ENCODE measurements around the gene USP34. TPM values are rescaled to one million over a fixed set of nuclear protein-coding genes. Genes with fewer than 3 reads are reported as not detected.

The USP34 gene
- total and polyA plus RNA-seq, 2 donors (not counting 1 experiment from before 2014, with no cell fraction given): 52.4 to 129 TPM

GRCh38 chr2:61266632-61267505 is 204.0 kb downstream of the USP34 start:
- H3K9me3 ChIP-seq (ENCODE audit: control insufficient read depth, insufficient read depth, low read depth, low read length): no peaks in the 10 kb centered on the region
- H3K4me3 ChIP-seq (replicated peaks in 1 of 4; ENCODE audit: control extremely low read depth in 1 of 4, insufficient read depth in 1 of 4, low read depth in 3 of 4, low read length in 4 of 4): no peak overlapping the region
- no peak overlapping the region for H2AFZ ChIP-seq (ENCODE audit: low read length)
- H3K27me3 ChIP-seq (ENCODE audit: control insufficient read depth, insufficient read depth, low read length): no peaks in the 10 kb centered on the region
- no peak for TF ChIP-seq CTCF (conservative IDR thresholded peaks at IDR 0.05 in 1 of 2, IDR thresholded peaks at IDR 0.05 in 1 of 2; ENCODE audit: low read depth in 1 of 2, low read length in 2 of 2)
- H3K79me2 ChIP-seq (ENCODE audit: control insufficient read depth, insufficient read depth, low read length): no peaks in the 10 kb centered on the region
- no peak overlapping the region for H3K27ac ChIP-seq (ENCODE audit: insufficient read depth, low read length)
- peaks cover 1% of the 10 kb centered on the region for H3K36me3 ChIP-seq (ENCODE audit: control insufficient read depth, insufficient read depth, low read length)
- H3K4me2 ChIP-seq (ENCODE audit: extremely low read depth, insufficient read depth, low read length): no peak overlapping the region
- no peaks in the 10 kb centered on the region for H3K4me1 ChIP-seq (ENCODE audit: control insufficient read depth, extremely low read depth, insufficient read depth, low read length)
- H4K20me1 ChIP-seq (ENCODE audit: control insufficient read depth, extremely low read depth, insufficient read depth, low read length): no peaks in the 10 kb centered on the region
- peak in 1 of 2 donors; percentile 59 for DNase-seq (ENCODE audit: low read depth in 2 of 2)
- no peak overlapping the region for H3K9ac ChIP-seq (ENCODE audit: insufficient read depth, low read length)

- DNase-seq (ENCODE audit: low read depth in 2 of 2): no peak
- H3K27me3 ChIP-seq (ENCODE audit: control insufficient read depth, insufficient read depth, low read length): no peaks in the 10 kb centered on the region
- no peak overlapping the region for H3K4me3 ChIP-seq (replicated peaks in 1 of 4; ENCODE audit: control extremely low read depth in 1 of 4, insufficient read depth in 1 of 4, low read depth in 3 of 4, low read length in 4 of 4)
- no peaks in the 10 kb centered on the region for H4K20me1 ChIP-seq (ENCODE audit: control insufficient read depth, extremely low read depth, insufficient read depth, low read length)
- peaks cover 1% of the 10 kb centered on the region for H3K36me3 ChIP-seq (ENCODE audit: control insufficient read depth, insufficient read depth, low read length)
- no peak overlapping the region for H3K27ac ChIP-seq (ENCODE audit: insufficient read depth, low read length)
- no peaks in the 10 kb centered on the region for H3K4me1 ChIP-seq (ENCODE audit: control insufficient read depth, extremely low read depth, insufficient read depth, low read length)
- no peak overlapping the region for H3K9ac ChIP-seq (ENCODE audit: insufficient read depth, low read length)
- H2AFZ ChIP-seq (ENCODE audit: low read length): no peak overlapping the region
- H3K79me2 ChIP-seq (ENCODE audit: control insufficient read depth, insufficient read depth, low read length): no peaks in the 10 kb centered on the region
- TF ChIP-seq CTCF (conservative IDR thresholded peaks at IDR 0.05 in 1 of 2, IDR thresholded peaks at IDR 0.05 in 1 of 2; ENCODE audit: low read depth in 1 of 2, low read length in 2 of 2) (no peak), EZH2 (IDR thresholded peaks at IDR 0.05; ENCODE audit: low read length, missing control alignments) (no peak)
- H3K9me3 ChIP-seq (ENCODE audit: control insufficient read depth, insufficient read depth, low read depth, low read length): no peaks in the 10 kb centered on the region
- H3K4me2 ChIP-seq (ENCODE audit: extremely low read depth, insufficient read depth, low read length): no peak overlapping the region
Measured at GRCh38 chr2:61263830-61264229, 207.1 kb downstream of the USP34 start.

DNA sequence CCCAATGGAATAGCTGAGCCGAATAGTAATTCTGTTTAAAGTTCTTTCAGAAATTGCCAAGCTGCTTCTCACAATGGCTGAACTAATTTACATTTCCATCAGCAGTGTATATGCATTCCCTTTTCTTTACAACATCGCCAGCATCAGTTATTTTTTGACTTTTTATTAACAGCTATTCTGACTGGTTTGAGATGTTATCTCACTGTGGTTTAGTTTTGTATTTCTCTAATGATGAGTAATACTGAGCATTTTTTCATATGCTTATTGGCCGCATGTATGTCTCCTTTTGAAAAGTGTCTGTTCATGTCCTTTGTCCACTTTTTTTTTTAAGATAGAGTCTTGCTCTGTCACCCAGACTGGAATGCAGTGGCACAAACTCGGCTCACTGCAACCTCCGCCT is 208.2 kb downstream of the USP34 start:
- H3K27ac ChIP-seq (ENCODE audit: insufficient read depth, low read length): no peak overlapping the region
- H3K36me3 ChIP-seq (ENCODE audit: control insufficient read depth, insufficient read depth, low read length): no peaks in the 10 kb centered on the region
- H3K4me3 ChIP-seq (replicated peaks in 1 of 4; ENCODE audit: control extremely low read depth in 1 of 4, insufficient read depth in 1 of 4, low read depth in 3 of 4, low read length in 4 of 4): no peak overlapping the region
- no peaks in the 10 kb centered on the region for H3K4me1 ChIP-seq (ENCODE audit: control insufficient read depth, extremely low read depth, insufficient read depth, low read length)
- H3K27me3 ChIP-seq (ENCODE audit: control insufficient read depth, insufficient read depth, low read length): no peaks in the 10 kb centered on the region
- H3K9me3 ChIP-seq (ENCODE audit: control insufficient read depth, insufficient read depth, low read depth, low read length): no peaks in the 10 kb centered on the region
- H3K9ac ChIP-seq (ENCODE audit: insufficient read depth, low read length): no peak overlapping the region
- DNase-seq (ENCODE audit: low read depth in 2 of 2): peak in 1 of 2 donors; percentile 73
- no peak overlapping the region for H2AFZ ChIP-seq (ENCODE audit: low read length)
- no peaks in the 10 kb centered on the region for H4K20me1 ChIP-seq (ENCODE audit: control insufficient read depth, extremely low read depth, insufficient read depth, low read length)
- no peaks in the 10 kb centered on the region for H3K79me2 ChIP-seq (ENCODE audit: control insufficient read depth, insufficient read depth, low read length)
- no peak for TF ChIP-seq CTCF (conservative IDR thresholded peaks at IDR 0.05 in 1 of 2, IDR thresholded peaks at IDR 0.05 in 1 of 2; ENCODE audit: low read depth in 1 of 2, low read length in 2 of 2)
- TF ChIP-seq EZH2 (IDR thresholded peaks at IDR 0.05; ENCODE audit: low read length, missing control alignments): no peak
- H3K4me2 ChIP-seq (ENCODE audit: extremely low read depth, insufficient read depth, low read length): no peak overlapping the region
